DND-41 (cell line): ENCODE data around the gene PDE4D.

Experiments used
- ATAC-seq: fragments of 200-7000 bp; cut with Tn5 transposase; 3 replicates; pipeline ENCODE4 v1.9.1; 2021; ENCODE audit warnings: low read depth; ENCODE audit not compliant: insufficient read depth
- DNase-seq: peaks from one replicate; pipeline ENCODE4 v3.0.0-alpha.2; 2020
- H2AFZ ChIP-seq: 2 replicates; pipeline ENCODE4 v1.6.0; 2012; ENCODE audit warnings: low read depth, low read length
- H3K27ac ChIP-seq: 2 replicates; pipeline ENCODE4 v1.5.1; 2012; ENCODE audit warnings: low read length, inconsistent platforms
- H3K27me3 ChIP-seq: fragments of 200-600 bp; sonication (generic); 2 replicates; pipeline ENCODE4 v1.6.0; 2012; ENCODE audit warnings: low read length, mild to moderate bottlenecking, inconsistent platforms; ENCODE audit not compliant: insufficient read depth, poor library complexity
- H3K36me3 ChIP-seq: 2 replicates; pipeline ENCODE4 v1.5.1; 2012; ENCODE audit warnings: low read length, inconsistent platforms; ENCODE audit not compliant: insufficient read depth
- H3K4me1 ChIP-seq: 2 replicates; pipeline ENCODE4 v1.5.1; 2012; ENCODE audit warnings: mild to moderate bottlenecking, low read length; ENCODE audit not compliant: insufficient read depth
- H3K4me2 ChIP-seq: 2 replicates; pipeline ENCODE4 v1.6.0; 2012; ENCODE audit warnings: mild to moderate bottlenecking, moderate library complexity, low read length, inconsistent platforms; ENCODE audit not compliant: insufficient read depth
- H3K4me3 ChIP-seq, 2 experiments: fragments of 200-600 bp in 1 of 2; shearing (Covaris generic) in 1 of 2; 2 replicates each; pipeline ENCODE4 v1.5.1; 2012 to 2016; ENCODE audit warnings: inconsistent platforms in 2 of 2, low read length in 2 of 2, mild to moderate bottlenecking in 2 of 2, low read depth in 1 of 2, moderate library complexity in 1 of 2
- H3K79me2 ChIP-seq: 2 replicates; pipeline ENCODE4 v1.6.0; 2012; ENCODE audit warnings: low read length, inconsistent platforms; ENCODE audit not compliant: insufficient read depth
- H3K9ac ChIP-seq: 2 replicates; pipeline ENCODE4 v1.6.0; 2012; ENCODE audit warnings: low read depth, mild to moderate bottlenecking, inconsistent platforms, low read length, moderate library complexity
- H3K9me3 ChIP-seq: 2 replicates; pipeline ENCODE4 v1.5.1; 2012; ENCODE audit warnings: low read length, moderate library complexity, mild to moderate bottlenecking, inconsistent platforms; ENCODE audit not compliant: insufficient read depth, severe bottlenecking
- H4K20me1 ChIP-seq: 2 replicates; pipeline ENCODE4 v1.6.0; 2012; ENCODE audit warnings: low read length; ENCODE audit not compliant: insufficient read depth
- CTCF ChIP-seq: IDR thresholded peaks from 2 replicates; pipeline ENCODE4 v1.5.1; 2012; ENCODE audit warnings: borderline replicate concordance, low read length, moderate library complexity, mild to moderate bottlenecking; ENCODE audit not compliant: poor library complexity, severe bottlenecking; ENCODE audit errors: extremely low read depth
- EZH2 ChIP-seq: IDR thresholded peaks from 3 replicates; pipeline ENCODE4 v1.6.1; 2012; ENCODE audit warnings: borderline replicate concordance, low read depth, mild to moderate bottlenecking, moderate library complexity, low read length, inconsistent platforms; ENCODE audit not compliant: severe bottlenecking

PDE4D gene

GRCh38 chr5:59142138-59142537 lies 751.4 kb downstream of the PDE4D start:
- no peak overlapping the region for H3K27ac ChIP-seq
- H3K27me3 ChIP-seq = peaks cover under 1% of the 10 kb centered on the region
- no peak overlapping the region for H2AFZ ChIP-seq
- H4K20me1 ChIP-seq = no peaks in the 10 kb centered on the region
- no peaks in the 10 kb centered on the region; the same call in 1 of the 2 replicates for H3K4me1 ChIP-seq
- no peaks in the 10 kb centered on the region for H3K9me3 ChIP-seq
- H3K4me3 ChIP-seq = no peak overlapping the region
- ATAC-seq (no peak), DNase-seq (no peak)
- no peak overlapping the region for H3K9ac ChIP-seq
- H3K79me2 ChIP-seq = no peaks in the 10 kb centered on the region
- TF ChIP-seq CTCF = no peak
- TF ChIP-seq EZH2 = no peak
- no peak overlapping the region for H3K4me2 ChIP-seq
- H3K36me3 ChIP-seq = no peaks in the 10 kb centered on the region

GRCh38 chr5:59140133-59140532 lies 753.4 kb downstream of the PDE4D start:
- H3K4me2 ChIP-seq = no peak overlapping the region
- H3K27me3 ChIP-seq = peaks cover 5% of the 10 kb centered on the region
- TF ChIP-seq EZH2 (no peak), CTCF (no peak)
- no peak for ATAC-seq
- H3K36me3 ChIP-seq = no peaks in the 10 kb centered on the region
- H3K79me2 ChIP-seq = no peaks in the 10 kb centered on the region
- H3K27ac ChIP-seq = no peak overlapping the region
- H3K4me1 ChIP-seq = no peaks in the 10 kb centered on the region
- H2AFZ ChIP-seq = no peak overlapping the region
- DNase-seq = no peak
- no peaks in the 10 kb centered on the region for H4K20me1 ChIP-seq
- no peak overlapping the region for H3K9ac ChIP-seq
- H3K4me3 ChIP-seq = no peak overlapping the region
- no peaks in the 10 kb centered on the region for H3K9me3 ChIP-seq

- H3K79me2 ChIP-seq = no peaks in the 10 kb centered on the region
These were observed 753.8 kb downstream of the PDE4D start for GRCh38 chr5:59139695-59140094.

More at GRCh38 chr5:59139695-59140094, 753.8 kb downstream of the PDE4D start:
- H4K20me1 ChIP-seq = no peaks in the 10 kb centered on the region
- no peak for TF ChIP-seq CTCF
- no peak overlapping the region for H3K4me2 ChIP-seq
- no peaks in the 10 kb centered on the region for H3K4me1 ChIP-seq
- peaks cover 5% of the 10 kb centered on the region for H3K27me3 ChIP-seq
- H3K9ac ChIP-seq = no peak overlapping the region
- H3K36me3 ChIP-seq = no peaks in the 10 kb centered on the region
- no peaks in the 10 kb centered on the region for H3K9me3 ChIP-seq
- H2AFZ ChIP-seq = no peak overlapping the region
- no peak overlapping the region for H3K27ac ChIP-seq
- DNase-seq = no peak
- H3K4me3 ChIP-seq = no peak overlapping the region
- no peak for ATAC-seq
